Cardiac fibroblast (primary cell): Measurements from ENCODE around the gene LGI4.

Experiments used
- DNase-seq, 2 donors: peaks; one replicate each; pipeline versions ENCODE4 v3.0.0 to v3.0.0-alpha.2; 2010; ENCODE audit warnings: low read depth in 2 of 2
- H3K4me3 ChIP-seq, 2 donors: replicated peaks in 1 of 2; 1 replicate in 1 of 2; 2 replicates in 1 of 2; pipeline ENCODE4 v1.5.1; 2011; ENCODE audit warnings: low read depth in 2 of 2, low read length in 2 of 2, mild to moderate bottlenecking in 2 of 2, moderate library complexity in 1 of 2
- TF ChIP-seq, protein P1 (sequence below): IDR thresholded peaks from one replicate; pipeline ENCODE4 v1.5.1; 2011; ENCODE audit warnings: low read depth, mild to moderate bottlenecking, low read length, inconsistent platforms

LGI4 gene

DNA sequence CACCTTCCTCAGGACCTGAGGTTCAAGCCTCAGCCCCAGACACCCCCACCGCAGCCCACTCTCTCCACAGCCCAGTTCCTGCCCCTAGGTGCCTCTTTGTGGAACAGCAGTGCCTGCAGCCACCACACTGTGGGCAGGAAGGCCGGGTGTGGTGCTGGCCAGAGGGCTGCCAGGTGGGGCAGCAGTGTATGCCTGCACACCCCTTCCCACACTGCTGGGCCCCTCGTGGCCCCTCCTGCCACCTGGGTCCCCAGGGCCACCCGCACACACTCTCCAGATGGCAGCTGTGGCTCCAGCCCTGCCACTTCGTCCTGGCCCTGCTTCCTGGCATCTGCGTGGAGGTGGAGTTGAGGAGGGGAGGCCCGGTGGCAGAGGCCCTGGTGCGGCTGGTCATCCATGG is 58.2 kb downstream of the LGI4 start:
- no peak overlapping the region for H3K4me3 ChIP-seq
- no peak for DNase-seq
- TF ChIP-seq, protein P1, sequence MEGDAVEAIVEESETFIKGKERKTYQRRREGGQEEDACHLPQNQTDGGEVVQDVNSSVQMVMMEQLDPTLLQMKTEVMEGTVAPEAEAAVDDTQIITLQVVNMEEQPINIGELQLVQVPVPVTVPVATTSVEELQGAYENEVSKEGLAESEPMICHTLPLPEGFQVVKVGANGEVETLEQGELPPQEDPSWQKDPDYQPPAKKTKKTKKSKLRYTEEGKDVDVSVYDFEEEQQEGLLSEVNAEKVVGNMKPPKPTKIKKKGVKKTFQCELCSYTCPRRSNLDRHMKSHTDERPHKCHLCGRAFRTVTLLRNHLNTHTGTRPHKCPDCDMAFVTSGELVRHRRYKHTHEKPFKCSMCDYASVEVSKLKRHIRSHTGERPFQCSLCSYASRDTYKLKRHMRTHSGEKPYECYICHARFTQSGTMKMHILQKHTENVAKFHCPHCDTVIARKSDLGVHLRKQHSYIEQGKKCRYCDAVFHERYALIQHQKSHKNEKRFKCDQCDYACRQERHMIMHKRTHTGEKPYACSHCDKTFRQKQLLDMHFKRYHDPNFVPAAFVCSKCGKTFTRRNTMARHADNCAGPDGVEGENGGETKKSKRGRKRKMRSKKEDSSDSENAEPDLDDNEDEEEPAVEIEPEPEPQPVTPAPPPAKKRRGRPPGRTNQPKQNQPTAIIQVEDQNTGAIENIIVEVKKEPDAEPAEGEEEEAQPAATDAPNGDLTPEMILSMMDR, result no peak

DNA sequence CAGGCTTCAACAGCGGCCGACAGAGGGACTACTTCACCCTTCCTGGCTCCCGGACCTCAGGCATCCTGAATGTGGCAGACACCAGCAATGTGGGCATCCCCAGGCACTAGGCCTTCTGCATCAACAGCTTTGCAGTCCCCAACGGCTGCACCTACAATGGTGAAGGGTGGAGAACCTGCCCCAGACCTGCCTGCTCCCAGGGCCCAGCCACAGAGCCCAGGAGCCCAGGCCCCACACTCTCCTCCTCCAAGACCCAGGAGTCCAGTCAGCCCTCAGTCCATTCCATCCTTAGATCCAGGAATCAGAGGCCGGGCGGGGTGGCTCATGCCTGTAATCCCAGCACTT is 58.9 kb downstream of the LGI4 start:
- H3K4me3 ChIP-seq, result no peak overlapping the region
- TF ChIP-seq, protein P1, result no peak
- DNase-seq, result no peak

DNA sequence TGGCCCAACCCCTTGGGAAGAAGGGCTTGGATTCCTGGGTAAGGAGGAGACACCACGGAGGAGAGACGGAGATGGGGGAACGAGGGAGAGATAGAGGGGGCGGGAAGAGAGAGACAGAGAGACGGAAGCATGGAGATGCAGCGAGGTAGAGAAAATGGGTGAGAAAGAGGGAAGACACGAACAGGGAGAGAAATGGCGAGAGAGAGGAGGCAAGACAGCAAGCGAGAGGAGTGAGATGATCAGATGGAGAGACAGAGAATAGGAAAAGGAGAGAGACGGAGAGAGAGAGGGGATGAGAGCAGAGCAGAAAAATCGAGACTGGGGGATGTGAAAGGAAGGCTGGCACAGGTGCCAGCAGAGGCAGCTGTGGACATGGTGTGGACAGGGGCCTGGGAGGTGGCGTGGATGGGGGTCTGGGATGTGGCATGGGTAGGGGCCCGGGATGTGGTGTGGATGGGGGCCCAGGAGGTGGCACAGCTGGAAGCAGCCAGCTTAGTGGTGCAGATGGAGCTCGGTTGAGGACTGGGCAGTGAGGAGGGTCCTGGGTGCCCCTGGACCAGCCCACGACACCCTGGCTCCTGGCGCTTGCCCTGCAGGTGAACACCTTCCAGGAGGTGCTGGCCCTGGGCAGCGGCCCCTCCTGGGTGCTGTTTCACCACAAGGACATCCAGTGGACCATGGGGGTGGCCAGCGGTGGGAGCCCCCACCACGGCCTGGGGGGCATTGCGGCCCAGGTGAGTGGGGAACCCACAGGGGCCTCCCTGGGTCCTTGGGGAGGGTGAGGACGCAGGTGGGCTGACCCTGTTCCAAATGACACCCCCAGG is 59.4 kb downstream of the LGI4 start:
- H3K4me3 ChIP-seq, result no peak overlapping the region
- TF ChIP-seq, protein P1, result no peak
- no peak for DNase-seq
